Endodermal cell (in vitro differentiated cells): ENCODE measurements around the gene PRRG2. TPM values are rescaled to one million over a fixed set of nuclear protein-coding genes. Genes with fewer than 3 reads are reported as not detected.

Source experiments
- DNase-seq: peaks from one replicate; pipeline ENCODE4 v3.0.0-alpha.2; 2017
- H3K27ac ChIP-seq: 2 replicates; pipeline ENCODE4 v1.5.1; 2013; ENCODE audit warnings: mild to moderate bottlenecking, low read depth, low read length, moderate library complexity
- H3K27me3 ChIP-seq: 2 replicates; pipeline ENCODE4 v1.6.1; 2013; ENCODE audit warnings: mild to moderate bottlenecking, low read length, moderate library complexity; ENCODE audit not compliant: insufficient read depth, control insufficient read depth, poor library complexity, severe bottlenecking
- H3K36me3 ChIP-seq: 2 replicates; pipeline ENCODE4 v1.7.0; 2013; ENCODE audit warnings: mild to moderate bottlenecking, low read length, moderate library complexity; ENCODE audit not compliant: control insufficient read depth, insufficient read depth
- H3K4me1 ChIP-seq: one replicate; pipeline ENCODE4 v1.7.0; 2013; ENCODE audit warnings: low read length; ENCODE audit not compliant: control insufficient read depth, insufficient read depth
- H3K4me3 ChIP-seq: 2 replicates; pipeline ENCODE4 v1.5.1; 2013; ENCODE audit warnings: mild to moderate bottlenecking, low read length, moderate library complexity
- H3K9ac ChIP-seq: 2 replicates; pipeline ENCODE4 v1.6.1; 2013; ENCODE audit warnings: mild to moderate bottlenecking, low read length, moderate library complexity; ENCODE audit not compliant: poor library complexity, severe bottlenecking; ENCODE audit errors: extremely low read depth
- H3K9me3 ChIP-seq: 2 replicates; pipeline ENCODE4 v1.6.1; 2013; ENCODE audit warnings: mild to moderate bottlenecking, low read length, moderate library complexity; ENCODE audit not compliant: control insufficient read depth
- H3K27ac Mint-ChIP-seq: 2 replicates; pipeline ENCODE4 v1.8.0; 2020; ENCODE audit warnings: mixed read lengths
- H3K27me3 Mint-ChIP-seq: 2 replicates; pipeline ENCODE4 v1.8.0; 2021; ENCODE audit warnings: mild to moderate bottlenecking, mixed read lengths; ENCODE audit not compliant: insufficient read depth
- H3K36me3 Mint-ChIP-seq: 2 replicates; pipeline ENCODE4 v1.8.0; 2020; ENCODE audit warnings: low read depth, mixed read lengths
- H3K4me1 Mint-ChIP-seq: 2 replicates; pipeline ENCODE4 v1.8.0; 2020; ENCODE audit warnings: mixed read lengths
- H3K4me3 Mint-ChIP-seq: 2 replicates; pipeline ENCODE4 v1.8.0; 2020; ENCODE audit warnings: mild to moderate bottlenecking, moderate library complexity, mixed read lengths
- H3K9me3 Mint-ChIP-seq: 2 replicates; pipeline ENCODE4 v1.8.0; 2020; ENCODE audit warnings: mild to moderate bottlenecking, mixed read lengths
- WGBS, 2 experiments: methylation state at CpG; one replicate each; pipeline versions ENCODE4 v1.1.5 to v1.1.7; 2013; ENCODE audit warnings: missing lambda C conversion rate in 2 of 2, mixed read lengths in 1 of 2; ENCODE audit not compliant: insufficient coverage in 1 of 2, insufficient read length in 1 of 2; 5-methylcytosine and 5-hydroxymethylcytosine counted together
- long read RNA-seq, 4 experiments: library from polyadenylated mRNA in 2 of 4; library from RNA in 1 of 4; library from capped mRNA in 1 of 4; stranded (forward) in 3 of 4; unstranded in 1 of 4; transcript quantifications; one replicate each; pipeline ENCODE4 v2.0.0, GENCODE V29; 2020 to 2021; ENCODE audit warnings: inconsistent platforms in 1 of 4
- polyA plus RNA-seq, 2 experiments: library from polyadenylated mRNA; stranded (reverse); fragments of 50-300 nt; gene quantifications; one replicate each; pipeline ENCODE4 v1.2.3, GENCODE V29; 2013
- total RNA-seq, 2 donors: library from RNA; stranded (reverse); fragmentation: NEBNext Ultra II Directional in 1 of 2; extraction: Animal tissue kit (Norgen Biotek cat#: 25700) in 1 of 2; gene quantifications; 2 replicates in 1 of 2; 3 replicates in 1 of 2; pipeline ENCODE4 v1.2.1, GENCODE V29; 2021
- TF ChIP-seq, protein P1 (sequence below): fragments of 200-600 bp; sonication (generic); conservative IDR thresholded peaks from 2 replicates; pipeline ENCODE4 v1.5.0; 2021; ENCODE audit warnings: antibody characterized with exemption, mild to moderate bottlenecking

PRRG2 gene
- total RNA-seq = 1 to 10 TPM; 3.7 to 6.9 TPM
- 0.53 TPM for polyA plus RNA-seq (2013, experiment 1 of 2)
- 0.25 TPM for polyA plus RNA-seq (2013, experiment 2 of 2)
- long read RNA-seq, experiment 1, partial matches to known transcripts = 1 of 3 reads
- long read RNA-seq, experiment 1, other reads (novel, unspliced or antisense) = 1 of 3 reads
- long read RNA-seq, experiment 2 = 0 reads
- long read RNA-seq, experiment 3, partial matches to known transcripts = 0 of 2 reads
- long read RNA-seq, experiment 3, other reads (novel, unspliced or antisense) = 1 of 2 reads
- long read RNA-seq, experiment 4, transcript PRRG2-201 (7 exons, 1,404 nt) = major isoform, 7 of 12 reads
- long read RNA-seq, experiment 4, partial matches to known transcripts = 0 of 12 reads
- long read RNA-seq, experiment 4, other reads (novel, unspliced or antisense) = 4 of 12 reads

DNA sequence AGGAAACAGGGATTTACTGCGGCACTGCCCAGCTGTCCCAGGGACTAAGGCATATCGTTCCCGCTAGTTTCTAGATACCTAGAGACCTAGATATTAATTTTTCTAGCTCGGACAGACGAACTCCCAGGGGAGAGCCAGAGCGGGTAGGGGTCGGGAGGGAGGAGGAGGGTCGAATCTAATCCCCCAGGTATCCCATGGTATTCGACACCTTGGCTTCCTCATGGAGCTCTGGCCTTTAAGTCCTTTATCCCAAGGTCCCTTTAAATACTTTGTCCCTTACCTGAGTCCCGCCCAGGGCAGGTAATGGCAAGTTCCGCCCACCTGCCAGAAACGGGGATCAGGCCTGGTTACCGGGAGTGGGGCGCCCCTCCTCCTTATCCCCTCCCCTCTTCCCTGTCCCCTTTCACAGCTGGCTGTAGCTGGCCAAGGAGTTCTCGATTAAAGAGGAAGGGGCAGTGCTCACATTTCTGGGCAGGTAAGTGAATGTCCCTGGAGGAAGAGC is at the start of gene PRRG2:
PRRG2 (plus strand) TSS at position 310 of the 502 bp plus-strand sequence. CDS start 1,904 bp downstream, outside the sequence.
- Histone ChIP-seq H3K27me3 (no peaks in the 10 kb centered on the region), H3K36me3 (peaks cover 6% of the 10 kb centered on the region), H3K4me3 (peak within 1 kb of the TSS; percentile 96), H3K27ac (peak within 1 kb of the TSS; percentile 9), H3K9ac (peak within 1 kb of the TSS; percentile 75), H3K4me1 (no peaks in the 10 kb centered on the region), H3K9me3 (no peaks in the 10 kb centered on the region)
- DNase-seq = peak; percentile 74
- Mint-ChIP-seq H3K4me3 (peak within 1 kb of the TSS; percentile 96), H3K9me3 (no peaks in the 10 kb centered on the region), H3K27me3 (no peaks in the 10 kb centered on the region), H3K4me1 (peaks cover 15% of the 10 kb centered on the region), H3K27ac (peak within 1 kb of the TSS; percentile 97), H3K36me3 (peaks cover 3% of the 10 kb centered on the region)
- TF ChIP-seq, protein P1, sequence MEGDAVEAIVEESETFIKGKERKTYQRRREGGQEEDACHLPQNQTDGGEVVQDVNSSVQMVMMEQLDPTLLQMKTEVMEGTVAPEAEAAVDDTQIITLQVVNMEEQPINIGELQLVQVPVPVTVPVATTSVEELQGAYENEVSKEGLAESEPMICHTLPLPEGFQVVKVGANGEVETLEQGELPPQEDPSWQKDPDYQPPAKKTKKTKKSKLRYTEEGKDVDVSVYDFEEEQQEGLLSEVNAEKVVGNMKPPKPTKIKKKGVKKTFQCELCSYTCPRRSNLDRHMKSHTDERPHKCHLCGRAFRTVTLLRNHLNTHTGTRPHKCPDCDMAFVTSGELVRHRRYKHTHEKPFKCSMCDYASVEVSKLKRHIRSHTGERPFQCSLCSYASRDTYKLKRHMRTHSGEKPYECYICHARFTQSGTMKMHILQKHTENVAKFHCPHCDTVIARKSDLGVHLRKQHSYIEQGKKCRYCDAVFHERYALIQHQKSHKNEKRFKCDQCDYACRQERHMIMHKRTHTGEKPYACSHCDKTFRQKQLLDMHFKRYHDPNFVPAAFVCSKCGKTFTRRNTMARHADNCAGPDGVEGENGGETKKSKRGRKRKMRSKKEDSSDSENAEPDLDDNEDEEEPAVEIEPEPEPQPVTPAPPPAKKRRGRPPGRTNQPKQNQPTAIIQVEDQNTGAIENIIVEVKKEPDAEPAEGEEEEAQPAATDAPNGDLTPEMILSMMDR = no peak
- WGBS, 2 experiments = 67 to 68% methylated on average over 5 to 15 of the region's 15 CpGs

DNA sequence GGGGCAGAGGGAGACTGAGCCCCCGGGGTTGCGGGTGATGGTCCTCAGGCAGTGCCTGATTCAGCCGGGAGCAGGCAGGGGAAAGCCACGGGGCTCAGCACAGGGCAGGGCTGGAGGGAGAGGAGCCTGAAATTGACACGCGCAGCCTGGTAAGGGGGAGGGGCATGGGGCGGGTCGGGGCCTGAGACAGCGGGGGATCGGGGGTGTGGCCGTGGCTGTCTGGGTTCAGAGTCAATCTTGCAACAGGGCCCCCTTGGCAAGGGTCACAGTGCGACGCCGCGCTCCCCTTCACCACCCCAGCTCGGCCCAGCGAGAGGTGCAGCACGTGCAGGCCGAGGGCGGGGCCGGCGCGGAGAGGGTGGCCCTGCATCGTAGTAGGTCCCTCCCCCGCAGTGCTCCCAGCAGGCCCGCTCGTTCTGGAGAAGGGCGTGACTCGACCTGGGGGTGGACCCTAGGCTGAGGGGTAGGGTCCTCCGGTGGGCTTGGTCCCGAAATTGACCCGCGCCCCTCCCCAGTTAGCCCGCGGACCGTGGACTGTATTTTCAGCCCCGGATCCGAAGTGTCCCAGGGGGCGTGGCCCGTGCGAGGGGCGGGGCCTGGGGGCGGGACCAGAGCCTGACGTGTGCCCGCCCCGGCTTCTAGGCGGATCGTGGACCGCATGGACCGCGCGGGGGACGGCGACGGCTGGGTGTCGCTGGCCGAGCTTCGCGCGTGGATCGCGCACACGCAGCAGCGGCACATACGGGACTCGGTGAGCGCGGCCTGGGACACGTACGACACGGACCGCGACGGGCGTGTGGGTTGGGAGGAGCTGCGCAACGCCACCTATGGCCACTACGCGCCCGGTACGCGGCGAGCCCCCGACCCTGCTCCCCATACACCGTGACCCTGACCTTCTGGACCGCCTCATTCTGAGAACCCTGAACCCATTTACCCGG is 47.3 kb upstream of the PRRG2 start:
- H3K27ac Mint-ChIP-seq = no peak overlapping the region

More for the DNA sequence above, 47.3 kb upstream of the PRRG2 start:
- TF ChIP-seq, protein P1 = peak; percentile 75
- Histone ChIP-seq H3K9me3 (no peaks in the 10 kb centered on the region), H3K4me3 (peak overlapping the region; percentile 78), H3K36me3 (no peaks in the 10 kb centered on the region), H3K27me3 (peaks cover 9% of the 10 kb centered on the region), H3K27ac (no peak overlapping the region), H3K4me1 (no peaks in the 10 kb centered on the region), H3K9ac (no peak overlapping the region)
- Mint-ChIP-seq H3K4me1 (peaks cover 6% of the 10 kb centered on the region), H3K9me3 (no peaks in the 10 kb centered on the region), H3K27me3 (peaks cover 14% of the 10 kb centered on the region), H3K4me3 (peak overlapping the region; percentile 59), H3K36me3 (peaks cover 10% of the 10 kb centered on the region)
- 2 to 4% methylated on average over 19 to 87 of the region's 87 CpGs for WGBS, 2 experiments
- peak; percentile 94 for DNase-seq
